Mesendoderm (in vitro differentiated cells): ENCODE data around the gene CREB1.

Experiments
- DNase-seq: peaks from one replicate; pipeline ENCODE4 v3.0.0; 2013
- H2AK5ac ChIP-seq: 2 replicates; pipeline ENCODE4 v1.6.1; 2013; ENCODE audit warnings: low read length, inconsistent platforms
- H2BK120ac ChIP-seq: 2 replicates; pipeline ENCODE4 v1.6.1; 2013; ENCODE audit warnings: low read depth, mild to moderate bottlenecking, low read length, moderate library complexity, mixed read lengths
- H2BK15ac ChIP-seq: replicated peaks from 2 replicates; pipeline ENCODE4 v1.6.1; 2013; ENCODE audit warnings: low read depth, mild to moderate bottlenecking, moderate library complexity
- H2BK5ac ChIP-seq: 2 replicates; pipeline ENCODE4 v1.6.1; 2013; ENCODE audit warnings: low read length, inconsistent platforms
- H3K18ac ChIP-seq: 2 replicates; pipeline ENCODE4 v1.6.1; 2013; ENCODE audit warnings: mild to moderate bottlenecking, low read length, mixed read lengths
- H3K23ac ChIP-seq: one replicate; pipeline ENCODE4 v1.6.1; 2013; ENCODE audit warnings: low read length
- H3K27ac ChIP-seq: 2 replicates; pipeline ENCODE4 v1.5.1; 2013; ENCODE audit warnings: low read depth, mild to moderate bottlenecking, inconsistent platforms, low read length, moderate library complexity
- H3K27me3 ChIP-seq: 2 replicates; pipeline ENCODE4 v1.6.1; 2013; ENCODE audit warnings: low read length, control low read depth, mild to moderate bottlenecking, inconsistent platforms; ENCODE audit not compliant: insufficient read depth, poor library complexity
- H3K36me3 ChIP-seq: 2 replicates; pipeline ENCODE4 v1.6.1; 2013; ENCODE audit warnings: low read length, inconsistent platforms; ENCODE audit not compliant: control insufficient read depth, insufficient read depth
- H3K4ac ChIP-seq: one replicate; pipeline ENCODE4 v1.6.1; 2013; ENCODE audit warnings: low read depth, mild to moderate bottlenecking, low read length, moderate library complexity
- H3K4me1 ChIP-seq: 2 replicates; pipeline ENCODE4 v1.6.1; 2013; ENCODE audit warnings: low read depth, low read length, inconsistent platforms; ENCODE audit not compliant: control insufficient read depth
- H3K4me2 ChIP-seq: 2 replicates; pipeline ENCODE4 v1.6.1; 2013; ENCODE audit warnings: low read length
- H3K4me3 ChIP-seq: 2 replicates; pipeline ENCODE4 v1.5.1; 2013; ENCODE audit warnings: mild to moderate bottlenecking, low read length
- H3K56ac ChIP-seq: one replicate; pipeline ENCODE4 v1.6.1; 2013; ENCODE audit warnings: low read length
- H3K79me1 ChIP-seq: 2 replicates; pipeline ENCODE4 v1.6.1; 2013; ENCODE audit warnings: low read length, inconsistent platforms
- H3K79me2 ChIP-seq: 2 replicates; pipeline ENCODE4 v1.6.1; 2013; ENCODE audit warnings: mild to moderate bottlenecking, low read length; ENCODE audit not compliant: control insufficient read depth, insufficient read depth
- H3K9ac ChIP-seq: 2 replicates; pipeline ENCODE4 v1.6.1; 2013; ENCODE audit warnings: low read length, inconsistent platforms
- H4K5ac ChIP-seq: one replicate; pipeline ENCODE4 v1.6.1; 2013; ENCODE audit warnings: low read length
- H4K8ac ChIP-seq: one replicate; pipeline ENCODE4 v1.6.1; 2013; ENCODE audit warnings: low read depth, mild to moderate bottlenecking, control low read depth, low read length, moderate library complexity
- WGBS: extraction: QIAGEN DNeasy Blood & Tissue Kit; methylation state at CpG from one replicate; pipeline ENCODE4 v1.1.7; 2013; ENCODE audit warnings: low lambda C conversion rate, missing lambda C conversion rate; ENCODE audit not compliant: insufficient coverage; ENCODE audit errors: extremely low coverage; 5-methylcytosine and 5-hydroxymethylcytosine counted together

Gene CREB1

DNA sequence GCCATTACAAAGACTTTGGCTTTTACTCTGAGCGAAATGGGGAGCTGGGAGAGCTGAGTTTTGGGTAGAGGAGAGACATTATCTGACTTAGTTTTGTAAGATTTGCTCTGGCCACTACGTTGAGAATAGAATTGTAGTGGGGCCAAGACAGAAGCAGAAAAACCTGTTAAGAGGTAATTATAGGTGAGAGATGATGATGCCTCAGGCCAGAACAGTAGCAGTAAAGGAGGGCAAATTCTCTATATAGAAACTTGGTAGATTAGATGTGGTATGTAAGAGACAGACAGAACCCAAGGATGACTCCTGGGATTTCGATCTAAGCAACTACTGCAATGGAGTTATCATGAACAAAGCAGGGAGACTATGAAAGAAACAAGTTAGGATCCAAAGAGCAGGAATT is 17.4 kb upstream of the CREB1 start:
- Histone ChIP-seq H2BK15ac (no peak overlapping the region), H2AK5ac (no peak overlapping the region), H3K23ac (no peak overlapping the region), H3K36me3 (no peaks in the 10 kb centered on the region), H3K27ac (no peak overlapping the region), H3K27me3 (no peaks in the 10 kb centered on the region), H3K4me3 (no peak overlapping the region), H2BK5ac (no peak overlapping the region), H3K4me2 (no peak overlapping the region), H3K4ac (no peak overlapping the region), H3K4me1 (no peaks in the 10 kb centered on the region), H3K18ac (no peak overlapping the region), H4K8ac (no peak overlapping the region), H4K5ac (no peak overlapping the region), H2BK120ac (no peak overlapping the region), H3K79me1 (no peaks in the 10 kb centered on the region), H3K56ac (no peak overlapping the region), H3K9ac (no peak overlapping the region), H3K79me2 (no peaks in the 10 kb centered on the region)
- no CpG with 5 or more reads among the region's 3 CpGs for WGBS
- no peak for DNase-seq

DNA sequence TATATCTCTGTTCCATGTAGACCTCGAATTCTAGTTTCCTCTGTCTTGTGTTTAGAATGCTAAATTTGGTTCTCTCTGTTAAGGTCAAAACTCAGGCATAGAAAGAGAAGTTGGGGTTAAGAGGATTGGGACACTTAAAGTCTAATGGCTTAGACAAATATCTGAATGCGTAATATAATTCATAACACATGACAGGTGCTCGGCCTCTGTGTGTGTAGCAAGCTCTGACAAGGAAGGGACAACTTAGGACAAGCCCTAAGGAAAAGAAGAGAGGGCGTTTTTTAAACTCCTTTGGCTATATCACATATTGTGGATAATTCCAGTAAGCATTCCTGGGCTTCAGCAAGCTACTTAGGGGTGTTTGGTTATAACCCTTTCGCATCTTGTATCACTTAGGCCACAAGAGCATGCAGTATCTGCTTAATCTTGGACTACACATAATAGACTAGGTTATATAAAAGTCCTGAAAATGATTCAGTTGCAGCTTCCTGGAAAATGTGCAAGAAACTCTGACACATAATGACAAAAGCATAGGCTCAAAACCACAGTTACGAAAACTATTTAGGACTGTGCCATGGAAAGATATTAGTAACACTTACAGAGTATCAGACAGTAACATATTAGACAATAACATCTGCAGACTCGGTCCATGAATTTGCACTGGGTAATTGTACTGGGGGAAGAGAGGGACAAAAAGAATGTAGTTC is 16.1 kb upstream of the CREB1 start:
- WGBS, result no CpG with 5 or more reads among the region's 7 CpGs
- Histone ChIP-seq H3K23ac (no peak overlapping the region), H3K36me3 (no peaks in the 10 kb centered on the region), H3K27ac (no peak overlapping the region), H2BK15ac (no peak overlapping the region), H2BK120ac (no peak overlapping the region), H3K27me3 (no peaks in the 10 kb centered on the region), H4K8ac (no peak overlapping the region), H4K5ac (no peak overlapping the region), H3K79me2 (no peaks in the 10 kb centered on the region), H3K4me1 (no peaks in the 10 kb centered on the region), H3K79me1 (no peaks in the 10 kb centered on the region), H3K9ac (no peak overlapping the region), H3K4ac (no peak overlapping the region), H3K18ac (no peak overlapping the region), H3K56ac (no peak overlapping the region), H3K4me2 (no peak overlapping the region), H2BK5ac (no peak overlapping the region), H3K4me3 (no peak overlapping the region), H2AK5ac (no peak overlapping the region)
- DNase-seq, result no peak

DNA sequence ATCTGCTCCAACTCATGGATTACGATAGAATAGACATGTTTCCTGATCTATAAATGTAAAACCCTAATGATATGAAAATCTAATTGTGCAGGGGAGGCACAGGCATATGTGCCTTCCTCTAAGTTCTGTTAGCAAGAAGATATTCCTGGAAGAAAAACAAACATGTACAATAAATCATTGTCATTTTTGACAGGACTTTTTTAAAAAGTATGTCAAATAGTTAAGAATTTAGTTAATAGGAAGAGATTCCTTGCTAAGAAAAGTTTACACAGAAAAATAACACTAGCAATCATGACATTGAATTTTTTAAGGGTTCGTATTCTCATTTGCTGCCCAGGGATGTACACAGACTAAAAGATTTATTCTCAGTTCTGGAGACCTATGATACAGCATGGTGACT is 15.3 kb upstream of the CREB1 start:
- Histone ChIP-seq H2BK120ac (no peak overlapping the region), H3K27me3 (no peaks in the 10 kb centered on the region), H2BK5ac (no peak overlapping the region), H4K5ac (no peak overlapping the region), H3K4ac (no peak overlapping the region), H4K8ac (no peak overlapping the region), H3K4me2 (no peak overlapping the region), H2BK15ac (no peak overlapping the region), H3K56ac (no peak overlapping the region), H3K4me3 (no peak overlapping the region), H3K79me2 (no peaks in the 10 kb centered on the region), H3K9ac (no peak overlapping the region), H3K36me3 (no peaks in the 10 kb centered on the region), H3K79me1 (no peaks in the 10 kb centered on the region), H2AK5ac (no peak overlapping the region), H3K4me1 (no peaks in the 10 kb centered on the region), H3K18ac (no peak overlapping the region), H3K23ac (no peak overlapping the region), H3K27ac (no peak overlapping the region)
- no CpG with 5 or more reads among the region's 2 CpGs for WGBS
- no peak for DNase-seq

DNA sequence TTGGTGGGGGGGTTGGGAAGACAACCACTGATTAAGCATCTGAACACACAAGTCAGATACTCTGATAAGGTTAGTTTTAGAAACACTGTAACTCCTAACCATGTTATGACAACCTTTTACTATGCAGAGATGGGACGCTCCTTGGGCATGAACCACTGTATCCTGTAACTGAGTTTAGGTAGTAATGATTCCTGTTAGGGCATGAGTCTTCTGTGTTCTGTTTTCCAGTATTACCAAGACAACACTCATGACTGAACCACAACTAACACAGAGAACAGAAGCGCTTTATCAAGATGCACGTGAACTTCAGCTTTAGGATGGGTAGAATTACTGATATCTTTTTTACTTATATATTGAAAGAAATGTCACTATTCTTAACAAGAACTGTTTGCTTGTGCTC is 14.1 kb upstream of the CREB1 start:
- Histone ChIP-seq H3K4me2 (no peak overlapping the region), H3K23ac (no peak overlapping the region), H3K18ac (no peak overlapping the region), H3K4me3 (no peak overlapping the region), H4K8ac (no peak overlapping the region), H3K4ac (no peak overlapping the region), H3K4me1 (no peaks in the 10 kb centered on the region), H2BK5ac (no peak overlapping the region), H2BK120ac (no peak overlapping the region), H3K27me3 (no peaks in the 10 kb centered on the region), H2AK5ac (no peak overlapping the region), H3K9ac (no peak overlapping the region), H3K79me1 (no peaks in the 10 kb centered on the region), H3K27ac (no peak overlapping the region), H4K5ac (no peak overlapping the region), H2BK15ac (no peak overlapping the region), H3K36me3 (no peaks in the 10 kb centered on the region), H3K56ac (no peak overlapping the region), H3K79me2 (no peaks in the 10 kb centered on the region)
- DNase-seq, result no peak
- no CpG with 5 or more reads among the region's 3 CpGs for WGBS

DNA sequence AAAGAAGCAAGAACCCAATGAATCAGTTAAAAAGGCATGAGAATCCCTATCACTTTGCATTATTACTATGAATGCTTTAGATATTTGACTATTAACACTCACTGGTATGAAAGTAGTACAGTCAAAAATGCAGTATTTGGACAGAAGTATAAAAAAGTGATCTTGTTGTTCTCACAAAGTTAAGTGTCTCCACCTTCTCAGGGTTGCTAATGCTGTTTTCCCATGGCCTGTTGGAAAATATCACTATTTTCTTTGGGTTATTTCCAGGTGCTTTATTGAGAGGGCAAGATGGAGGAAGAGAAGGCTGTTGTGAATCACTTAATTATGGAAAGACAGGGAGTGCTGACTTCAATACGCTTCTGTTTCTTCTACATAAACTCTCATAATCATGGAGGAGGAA is 13.6 kb upstream of the CREB1 start:
- no peak overlapping the region for H3K23ac ChIP-seq
- H3K4me2 ChIP-seq, result no peak overlapping the region

DNA sequence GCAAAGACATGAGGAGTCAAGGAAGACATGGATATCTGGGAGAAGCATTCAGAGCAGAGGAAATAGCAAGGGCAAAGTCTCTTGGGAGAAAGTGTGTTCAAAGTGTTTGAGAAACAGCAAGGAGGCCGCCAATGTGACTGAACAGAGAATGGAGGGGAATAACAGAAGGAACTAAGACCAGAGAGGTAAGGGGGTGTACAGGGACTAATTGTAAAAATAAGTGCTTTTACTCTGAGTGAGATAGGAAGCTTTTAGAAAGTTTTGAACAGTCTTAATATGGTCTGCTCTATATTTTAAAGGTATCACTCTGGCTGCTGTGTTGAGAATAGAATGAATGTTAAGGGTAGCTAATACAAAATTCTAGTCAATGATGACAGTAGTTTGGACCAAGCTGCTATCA is 6.8 kb upstream of the CREB1 start:
- no peak overlapping the region for H2BK120ac ChIP-seq
- no peak overlapping the region for H3K4me3 ChIP-seq
- H3K27me3 ChIP-seq, result no peaks in the 10 kb centered on the region
- no peaks in the 10 kb centered on the region for H3K79me2 ChIP-seq
- no peaks in the 10 kb centered on the region for H3K79me1 ChIP-seq
- H4K8ac ChIP-seq, result no peak overlapping the region
- no peak for DNase-seq
- H3K56ac ChIP-seq, result no peak overlapping the region
- H3K4me1 ChIP-seq, result no peaks in the 10 kb centered on the region
- no peak overlapping the region for H2AK5ac ChIP-seq
- H3K4me2 ChIP-seq, result no peak overlapping the region
- H3K27ac ChIP-seq, result no peak overlapping the region
- WGBS, result no CpG with 5 or more reads among the region's 1 CpG
- H3K18ac ChIP-seq, result no peak overlapping the region
- H2BK15ac ChIP-seq, result no peak overlapping the region
- H3K4ac ChIP-seq, result no peak overlapping the region
- H3K23ac ChIP-seq, result no peak overlapping the region
- H3K9ac ChIP-seq, result no peak overlapping the region
- no peak overlapping the region for H2BK5ac ChIP-seq
- H3K36me3 ChIP-seq, result no peaks in the 10 kb centered on the region
- H4K5ac ChIP-seq, result no peak overlapping the region

More for the DNA sequence above, 13.6 kb upstream of the CREB1 start:
- WGBS, result no CpG with 5 or more reads among the region's 1 CpG
- Histone ChIP-seq H4K5ac (no peak overlapping the region), H2AK5ac (no peak overlapping the region), H3K27ac (no peak overlapping the region), H3K56ac (no peak overlapping the region), H2BK120ac (no peak overlapping the region), H3K79me1 (no peaks in the 10 kb centered on the region), H4K8ac (no peak overlapping the region), H3K27me3 (no peaks in the 10 kb centered on the region), H3K4me1 (no peaks in the 10 kb centered on the region), H2BK5ac (no peak overlapping the region), H3K36me3 (no peaks in the 10 kb centered on the region), H2BK15ac (no peak overlapping the region), H3K18ac (no peak overlapping the region), H3K4ac (no peak overlapping the region), H3K9ac (no peak overlapping the region), H3K4me3 (no peak overlapping the region), H3K79me2 (no peaks in the 10 kb centered on the region)
- DNase-seq, result no peak
